Testis (tissue), 2 donors: ENCODE data around the gene STK33.

Experiments
- POLR2A ChIP-seq: fragments of 450-650 bp; IDR thresholded peaks from one replicate; pipeline ENCODE4 v1.6.1; 2017; ENCODE audit warnings: antibody characterized with exemption, mild to moderate bottlenecking, moderate library complexity
- TF ChIP-seq, protein P1 (sequence below), 3 experiments: fragments of 450-650 bp in 2 of 3; fragments of 200-600 bp in 1 of 3; sonication (generic) in 1 of 3; IDR thresholded peaks; one replicate each; pipeline ENCODE4 v1.5.1; 2016 to 2019; ENCODE audit warnings: antibody characterized with exemption in 3 of 3, mild to moderate bottlenecking in 2 of 3, moderate library complexity in 1 of 3

DNA sequence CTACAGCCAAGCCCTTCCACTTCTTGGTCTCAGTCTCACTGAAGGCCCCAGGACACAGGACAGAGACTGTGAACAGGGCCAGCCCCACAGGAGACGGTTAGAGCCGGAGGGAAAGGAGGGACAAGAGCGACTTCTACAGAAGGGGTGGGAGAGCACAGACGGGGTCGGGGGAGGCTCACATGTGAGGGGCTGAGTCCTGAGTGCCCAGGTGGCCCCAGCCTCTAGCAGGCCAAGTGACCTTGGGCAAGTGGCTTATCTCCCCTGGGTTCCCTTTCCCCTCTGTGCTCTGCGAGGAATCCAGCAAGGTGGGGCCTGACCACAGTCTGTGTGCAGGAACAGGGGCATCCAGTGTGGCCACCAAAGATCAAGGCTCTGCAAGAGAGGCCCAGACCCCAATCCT lies 227.7 kb downstream of the STK33 start:
- TF ChIP-seq, protein P1, sequence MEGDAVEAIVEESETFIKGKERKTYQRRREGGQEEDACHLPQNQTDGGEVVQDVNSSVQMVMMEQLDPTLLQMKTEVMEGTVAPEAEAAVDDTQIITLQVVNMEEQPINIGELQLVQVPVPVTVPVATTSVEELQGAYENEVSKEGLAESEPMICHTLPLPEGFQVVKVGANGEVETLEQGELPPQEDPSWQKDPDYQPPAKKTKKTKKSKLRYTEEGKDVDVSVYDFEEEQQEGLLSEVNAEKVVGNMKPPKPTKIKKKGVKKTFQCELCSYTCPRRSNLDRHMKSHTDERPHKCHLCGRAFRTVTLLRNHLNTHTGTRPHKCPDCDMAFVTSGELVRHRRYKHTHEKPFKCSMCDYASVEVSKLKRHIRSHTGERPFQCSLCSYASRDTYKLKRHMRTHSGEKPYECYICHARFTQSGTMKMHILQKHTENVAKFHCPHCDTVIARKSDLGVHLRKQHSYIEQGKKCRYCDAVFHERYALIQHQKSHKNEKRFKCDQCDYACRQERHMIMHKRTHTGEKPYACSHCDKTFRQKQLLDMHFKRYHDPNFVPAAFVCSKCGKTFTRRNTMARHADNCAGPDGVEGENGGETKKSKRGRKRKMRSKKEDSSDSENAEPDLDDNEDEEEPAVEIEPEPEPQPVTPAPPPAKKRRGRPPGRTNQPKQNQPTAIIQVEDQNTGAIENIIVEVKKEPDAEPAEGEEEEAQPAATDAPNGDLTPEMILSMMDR (IDR thresholded peaks at IDR 0.05), result no peak
- TF ChIP-seq POLR2A, result no peak
